ENCODE data around the gene HSF5.

The HSF5 gene

DNA sequence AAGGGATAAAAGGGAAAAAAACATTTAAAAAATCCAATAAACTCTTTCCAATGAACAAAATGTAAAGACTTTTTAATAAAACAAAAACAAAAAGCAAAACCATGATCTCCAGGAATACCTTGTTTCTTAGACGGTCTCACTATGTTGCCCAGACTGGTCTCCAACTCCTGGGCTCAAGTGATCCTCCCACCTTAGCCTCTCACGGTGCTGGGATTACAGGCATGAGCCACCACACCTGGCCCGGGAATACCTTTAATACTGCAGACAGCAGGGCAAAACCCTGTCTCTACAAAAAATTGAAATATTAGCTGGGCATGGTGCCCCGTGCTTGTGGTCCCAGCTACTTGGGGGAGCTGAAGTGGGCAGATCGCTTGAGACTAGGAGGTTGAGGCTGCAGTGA is 78.8 kb downstream of the HSF5 start:
- H3K4me3 ChIP-seq (ENCODE audit: low read depth, low read length): no peak overlapping the region
- no peak for DNase-seq (ENCODE audit: low read depth)

DNA sequence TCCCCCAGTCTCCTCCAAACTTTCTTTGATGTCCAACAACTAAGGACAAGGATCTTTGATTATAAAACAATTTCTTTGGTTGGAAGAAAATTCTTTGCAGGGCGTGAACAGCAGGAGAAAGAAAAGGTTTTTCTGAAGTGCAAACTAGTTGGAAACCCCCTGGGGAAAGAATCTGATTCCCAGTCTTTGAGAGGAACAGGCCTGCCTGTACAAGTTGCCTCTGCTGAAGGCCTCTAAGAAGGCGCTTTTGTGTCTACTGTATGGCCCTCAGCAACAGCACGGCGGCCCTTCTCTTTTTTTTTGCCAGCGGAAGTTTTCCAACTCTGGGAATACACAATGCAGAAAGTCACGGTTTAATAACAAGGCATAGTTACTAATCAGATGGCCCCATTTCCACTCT is 84.9 kb downstream of the HSF5 start:
- no peak for DNase-seq (ENCODE audit: low read depth)
- TF ChIP-seq, protein P1, sequence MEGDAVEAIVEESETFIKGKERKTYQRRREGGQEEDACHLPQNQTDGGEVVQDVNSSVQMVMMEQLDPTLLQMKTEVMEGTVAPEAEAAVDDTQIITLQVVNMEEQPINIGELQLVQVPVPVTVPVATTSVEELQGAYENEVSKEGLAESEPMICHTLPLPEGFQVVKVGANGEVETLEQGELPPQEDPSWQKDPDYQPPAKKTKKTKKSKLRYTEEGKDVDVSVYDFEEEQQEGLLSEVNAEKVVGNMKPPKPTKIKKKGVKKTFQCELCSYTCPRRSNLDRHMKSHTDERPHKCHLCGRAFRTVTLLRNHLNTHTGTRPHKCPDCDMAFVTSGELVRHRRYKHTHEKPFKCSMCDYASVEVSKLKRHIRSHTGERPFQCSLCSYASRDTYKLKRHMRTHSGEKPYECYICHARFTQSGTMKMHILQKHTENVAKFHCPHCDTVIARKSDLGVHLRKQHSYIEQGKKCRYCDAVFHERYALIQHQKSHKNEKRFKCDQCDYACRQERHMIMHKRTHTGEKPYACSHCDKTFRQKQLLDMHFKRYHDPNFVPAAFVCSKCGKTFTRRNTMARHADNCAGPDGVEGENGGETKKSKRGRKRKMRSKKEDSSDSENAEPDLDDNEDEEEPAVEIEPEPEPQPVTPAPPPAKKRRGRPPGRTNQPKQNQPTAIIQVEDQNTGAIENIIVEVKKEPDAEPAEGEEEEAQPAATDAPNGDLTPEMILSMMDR (conservative IDR thresholded peaks at IDR 0.05; ENCODE audit: low read depth, low read length): no peak
- no peak overlapping the region for H3K4me3 ChIP-seq (ENCODE audit: low read depth, low read length)

More for the DNA sequence above, 78.8 kb downstream of the HSF5 start:
- TF ChIP-seq, protein P1 (conservative IDR thresholded peaks at IDR 0.05; ENCODE audit: low read depth, low read length): no peak

DNA sequence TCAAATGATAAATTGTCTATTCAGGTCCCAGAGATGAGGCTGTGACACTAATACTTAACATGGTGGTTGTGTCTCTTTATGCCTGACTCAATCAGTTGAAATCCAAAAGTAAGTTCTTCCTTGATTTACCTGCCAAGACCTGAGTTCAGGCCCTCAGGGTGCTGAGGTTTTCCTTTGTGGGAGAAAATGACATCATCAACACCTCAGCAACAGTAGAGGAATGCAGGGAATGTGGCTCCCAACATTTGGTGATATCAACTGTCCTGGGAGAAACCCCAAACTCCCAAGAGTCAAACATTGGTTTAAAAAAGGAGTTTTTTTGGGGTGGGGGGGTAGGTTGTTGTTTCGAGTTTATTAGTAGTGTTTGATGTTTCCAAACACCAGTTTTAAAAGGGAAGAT is 85.5 kb downstream of the HSF5 start:
- DNase-seq (ENCODE audit: low read depth): peak; percentile 34
- H3K4me3 ChIP-seq (ENCODE audit: low read depth, low read length): no peak overlapping the region
- TF ChIP-seq, protein P1 (conservative IDR thresholded peaks at IDR 0.05; ENCODE audit: low read depth, low read length): no peak

DNA sequence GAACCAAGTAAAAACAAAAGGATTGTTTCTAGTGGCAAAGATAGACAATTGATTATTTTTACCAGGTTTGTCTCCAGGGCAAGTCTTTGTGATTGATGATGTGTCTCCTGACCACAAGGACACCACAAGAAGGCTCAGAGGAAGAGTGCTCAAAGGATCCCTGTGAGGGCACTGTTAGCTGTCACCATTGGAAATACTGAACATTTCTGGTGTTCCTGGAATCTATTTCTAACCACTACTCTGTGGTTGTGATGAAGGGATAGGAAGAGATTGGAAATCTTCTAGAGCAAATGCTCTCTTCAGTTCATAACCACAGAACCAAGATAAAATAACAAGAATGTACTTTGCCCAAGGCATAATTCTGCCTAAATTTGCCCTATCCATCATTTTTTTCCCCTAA is 86.2 kb downstream of the HSF5 start:
- H3K4me3 ChIP-seq (ENCODE audit: low read depth, low read length): no peak overlapping the region
- TF ChIP-seq, protein P1 (conservative IDR thresholded peaks at IDR 0.05; ENCODE audit: low read depth, low read length): no peak
- peak; percentile 41 for DNase-seq (ENCODE audit: low read depth)

DNA sequence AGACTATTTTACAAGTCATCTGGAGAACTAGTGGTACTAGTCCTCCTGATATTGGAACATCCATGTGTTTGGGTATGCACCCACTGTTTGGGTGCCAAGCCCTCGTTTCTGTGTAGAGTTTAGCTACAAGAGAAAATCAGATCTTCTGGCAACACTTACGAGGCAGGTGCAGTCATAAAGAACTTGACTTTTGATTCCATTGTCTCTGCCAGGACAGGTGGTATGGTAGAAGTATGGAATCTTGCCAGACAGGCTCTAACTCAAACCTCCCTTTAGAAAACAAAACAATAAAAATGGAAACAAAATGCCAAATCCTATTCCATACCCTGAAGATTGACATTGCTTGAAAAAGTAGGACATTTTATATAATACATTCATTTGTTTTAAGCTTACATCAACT is 86.9 kb downstream of the HSF5 start:
- no peak overlapping the region for H3K4me3 ChIP-seq (ENCODE audit: low read depth, low read length)
- TF ChIP-seq, protein P1 (conservative IDR thresholded peaks at IDR 0.05; ENCODE audit: low read depth, low read length): no peak
- no peak for DNase-seq (ENCODE audit: low read depth)

DNA sequence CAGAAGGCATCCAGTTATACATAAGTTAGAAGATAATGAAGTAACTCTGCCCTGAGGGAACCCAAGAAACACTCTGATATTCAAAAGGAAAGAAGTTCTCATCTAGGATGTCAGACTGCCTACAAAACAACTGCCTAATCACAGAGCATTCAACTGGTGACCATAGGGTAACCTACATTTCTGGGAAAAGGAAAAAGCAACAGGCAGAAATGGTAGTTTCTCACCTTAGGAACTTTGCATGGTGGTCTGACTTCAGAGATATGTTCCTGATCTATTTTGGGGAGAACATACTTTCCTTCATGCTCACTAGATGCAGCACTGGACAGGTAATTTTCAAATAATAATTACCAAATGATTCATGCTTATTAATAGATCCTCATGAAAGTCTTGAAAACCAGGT is 87.4 kb downstream of the HSF5 start:
- no peak for DNase-seq (ENCODE audit: low read depth)
- TF ChIP-seq, protein P1 (conservative IDR thresholded peaks at IDR 0.05; ENCODE audit: low read depth, low read length): no peak
- H3K4me3 ChIP-seq (ENCODE audit: low read depth, low read length): no peak overlapping the region

DNA sequence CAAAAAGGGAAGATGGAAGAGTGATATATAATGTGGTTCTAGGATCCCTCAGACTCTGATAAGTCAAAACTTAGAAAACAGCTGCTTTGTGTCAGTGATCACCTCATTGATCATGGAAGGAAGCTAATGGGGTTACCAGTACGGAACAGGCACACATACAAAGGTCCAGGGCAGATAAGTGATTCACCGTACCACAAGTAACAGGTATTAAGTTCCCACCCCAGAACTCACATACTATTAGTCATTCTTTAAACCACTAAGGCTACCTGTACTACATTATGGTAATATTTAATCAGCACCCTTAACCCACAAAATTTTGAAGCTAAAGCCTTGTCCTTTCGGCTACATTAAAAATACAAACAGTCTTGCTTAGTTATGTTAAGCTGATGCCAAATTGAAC is 88.2 kb downstream of the HSF5 start:
- no peak for DNase-seq (ENCODE audit: low read depth)
- no peak overlapping the region for H3K4me3 ChIP-seq (ENCODE audit: low read depth, low read length)
- TF ChIP-seq, protein P1 (conservative IDR thresholded peaks at IDR 0.05; ENCODE audit: low read depth, low read length): no peak
